ENCODE results near the gene PKD1L1. TPM values are rescaled to one million over a fixed set of nuclear protein-coding genes. Genes with fewer than 3 reads are reported as not detected.

PKD1L1 gene
- total and polyA plus RNA-seq, 2 experiments from 2014 or later: 0.15 to 0.54 TPM

DNA sequence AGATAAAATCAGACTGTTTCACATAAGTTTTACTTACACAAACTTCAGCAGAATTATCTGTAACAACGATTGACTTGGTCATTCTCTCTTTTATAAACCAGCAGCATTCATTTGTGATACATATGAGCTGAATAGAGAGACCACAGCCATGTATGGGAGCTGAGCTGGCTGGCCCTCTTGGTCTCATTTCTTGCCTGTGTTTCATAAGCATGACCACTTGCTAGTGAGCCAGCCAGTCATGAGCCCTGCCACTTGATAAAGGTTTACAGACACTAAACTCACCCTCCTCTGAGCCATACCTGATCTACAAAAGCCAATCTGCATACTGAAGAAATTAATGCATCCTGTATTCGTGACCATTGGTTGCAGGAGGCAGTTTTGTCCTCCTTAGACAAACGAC lies 82.1 kb downstream of the PKD1L1 start:
- no peaks in the 10 kb centered on the region for H3K4me1 ChIP-seq (ENCODE audit: low read depth)
- no peak overlapping the region for H3K4me3 ChIP-seq
- H3K36me3 ChIP-seq: no peaks in the 10 kb centered on the region
- no peak for DNase-seq (ENCODE audit: low read depth in 1 of 2, low spot score in 1 of 2)
- TF ChIP-seq, protein P1, sequence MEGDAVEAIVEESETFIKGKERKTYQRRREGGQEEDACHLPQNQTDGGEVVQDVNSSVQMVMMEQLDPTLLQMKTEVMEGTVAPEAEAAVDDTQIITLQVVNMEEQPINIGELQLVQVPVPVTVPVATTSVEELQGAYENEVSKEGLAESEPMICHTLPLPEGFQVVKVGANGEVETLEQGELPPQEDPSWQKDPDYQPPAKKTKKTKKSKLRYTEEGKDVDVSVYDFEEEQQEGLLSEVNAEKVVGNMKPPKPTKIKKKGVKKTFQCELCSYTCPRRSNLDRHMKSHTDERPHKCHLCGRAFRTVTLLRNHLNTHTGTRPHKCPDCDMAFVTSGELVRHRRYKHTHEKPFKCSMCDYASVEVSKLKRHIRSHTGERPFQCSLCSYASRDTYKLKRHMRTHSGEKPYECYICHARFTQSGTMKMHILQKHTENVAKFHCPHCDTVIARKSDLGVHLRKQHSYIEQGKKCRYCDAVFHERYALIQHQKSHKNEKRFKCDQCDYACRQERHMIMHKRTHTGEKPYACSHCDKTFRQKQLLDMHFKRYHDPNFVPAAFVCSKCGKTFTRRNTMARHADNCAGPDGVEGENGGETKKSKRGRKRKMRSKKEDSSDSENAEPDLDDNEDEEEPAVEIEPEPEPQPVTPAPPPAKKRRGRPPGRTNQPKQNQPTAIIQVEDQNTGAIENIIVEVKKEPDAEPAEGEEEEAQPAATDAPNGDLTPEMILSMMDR (IDR thresholded peaks at IDR 0.05; ENCODE audit: low read depth, low read length): no peak
- no peaks in the 10 kb centered on the region for H3K9me3 ChIP-seq (ENCODE audit: low read depth)
- no peaks in the 10 kb centered on the region for H3K27me3 ChIP-seq
- no peak overlapping the region for H3K27ac ChIP-seq

DNA sequence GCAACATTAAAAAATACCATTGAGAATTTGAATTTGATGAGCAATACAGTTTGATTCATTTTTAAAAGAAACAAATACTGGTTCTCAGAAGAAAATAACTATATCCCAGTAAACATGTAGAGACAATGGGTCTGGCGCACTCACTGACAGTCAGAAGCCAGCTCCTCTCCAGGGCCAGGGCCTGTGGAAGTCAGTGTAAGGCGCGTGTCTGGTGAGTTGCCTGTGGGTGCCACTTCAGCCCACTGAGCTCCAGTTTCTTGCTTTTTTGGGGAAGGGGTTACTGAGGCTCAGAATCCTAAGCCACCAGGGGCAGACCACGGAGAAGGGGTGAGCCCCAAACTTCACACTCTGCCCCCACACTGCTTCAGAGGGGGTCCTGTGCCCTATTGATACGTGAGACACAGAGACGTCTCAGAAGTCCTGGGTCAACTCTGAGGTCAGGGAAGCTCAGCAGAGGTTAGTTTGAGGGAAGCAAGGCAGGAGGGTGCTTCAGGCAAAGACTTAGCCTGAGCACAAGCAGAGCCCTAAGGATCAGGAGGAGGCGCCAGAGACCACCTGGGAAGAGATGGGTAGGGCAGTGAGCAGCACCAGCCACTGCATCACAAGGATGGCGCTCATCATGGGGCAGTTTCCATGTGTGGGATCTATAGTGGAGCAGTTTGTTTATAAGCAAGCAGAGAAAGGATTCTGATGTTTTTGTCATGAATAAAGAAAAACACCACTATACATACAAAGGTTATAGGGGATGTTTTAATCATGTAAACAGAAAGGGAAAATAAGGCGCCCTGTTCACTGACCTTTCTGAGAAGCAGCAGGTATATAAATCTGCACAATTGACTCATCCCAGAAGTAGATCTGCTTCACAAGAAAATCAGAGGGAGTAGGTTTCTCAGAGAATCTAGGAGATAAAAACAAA lies 95.7 kb downstream of the PKD1L1 start:
- H3K27me3 ChIP-seq: no peaks in the 10 kb centered on the region
- H3K4me3 ChIP-seq: no peak overlapping the region
- no peaks in the 10 kb centered on the region for H3K9me3 ChIP-seq (ENCODE audit: low read depth)
- peak in 1 of 2 donors; percentile 18 for DNase-seq (ENCODE audit: low read depth in 1 of 2, low spot score in 1 of 2)
- no peaks in the 10 kb centered on the region for H3K36me3 ChIP-seq
- TF ChIP-seq, protein P1 (IDR thresholded peaks at IDR 0.05; ENCODE audit: low read depth, low read length): peak; percentile 28
- no peak overlapping the region for H3K27ac ChIP-seq
- H3K4me1 ChIP-seq (ENCODE audit: low read depth): no peaks in the 10 kb centered on the region

DNA sequence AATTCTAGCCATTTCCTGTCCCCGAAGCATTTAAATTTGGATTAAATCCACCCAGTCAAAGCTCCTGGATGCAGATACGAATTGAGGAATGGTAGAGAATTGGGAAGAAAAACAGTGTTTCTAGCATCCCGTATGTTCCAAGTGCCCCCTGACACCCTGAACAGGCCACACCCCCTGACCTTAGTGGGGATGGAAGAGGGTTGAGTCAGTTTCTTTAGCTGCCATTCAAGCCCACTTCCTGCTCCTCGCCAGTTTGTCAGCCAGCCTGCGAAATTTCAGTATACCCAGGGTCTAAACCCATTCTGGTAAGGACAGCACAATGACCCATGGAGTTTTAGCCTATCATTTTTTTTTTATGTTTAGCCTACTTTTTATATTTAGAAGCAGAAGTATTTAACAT lies 101.1 kb downstream of the PKD1L1 start:
- H3K36me3 ChIP-seq: no peaks in the 10 kb centered on the region
- no peaks in the 10 kb centered on the region for H3K27me3 ChIP-seq
- TF ChIP-seq, protein P1 (IDR thresholded peaks at IDR 0.05; ENCODE audit: low read depth, low read length): no peak
- no peak overlapping the region for H3K27ac ChIP-seq
- H3K4me1 ChIP-seq (ENCODE audit: low read depth): no peaks in the 10 kb centered on the region
- H3K4me3 ChIP-seq: no peak overlapping the region
- no peaks in the 10 kb centered on the region for H3K9me3 ChIP-seq (ENCODE audit: low read depth)
- no peak for DNase-seq (ENCODE audit: low read depth in 1 of 2, low spot score in 1 of 2)

DNA sequence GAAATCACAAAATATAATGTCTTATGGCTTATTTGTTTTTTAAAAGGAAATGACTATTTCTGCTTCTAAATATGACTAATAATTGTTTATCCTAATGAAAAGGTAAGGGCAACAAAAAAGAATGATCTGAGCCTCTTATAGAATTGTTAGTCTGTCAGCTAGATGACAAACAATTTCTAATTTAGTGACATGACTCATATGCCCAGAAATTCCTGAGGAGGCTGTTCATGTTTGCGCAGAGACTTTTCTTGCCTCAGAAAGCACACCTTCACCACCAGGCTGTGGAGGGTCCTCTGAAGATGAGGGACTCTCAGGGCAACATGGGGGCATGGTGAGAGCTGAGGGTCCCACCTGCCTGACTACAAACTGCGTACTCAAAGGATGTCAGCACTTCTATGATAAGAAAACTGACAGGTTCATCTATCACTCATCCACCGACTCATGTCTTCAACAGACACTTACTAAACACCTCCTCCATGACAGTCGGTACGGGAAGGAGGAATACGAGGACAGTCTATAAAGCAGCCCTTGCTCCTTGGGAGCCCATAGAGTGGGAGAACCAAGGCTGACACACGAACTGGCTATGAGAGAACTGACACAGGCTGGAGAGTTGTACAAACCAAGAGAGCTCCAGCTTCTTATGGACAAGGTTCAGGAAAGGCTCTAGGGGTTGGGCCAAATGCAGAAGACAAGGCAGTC lies 102.0 kb downstream of the PKD1L1 start:
- H3K27ac ChIP-seq: no peak overlapping the region
- DNase-seq (ENCODE audit: low read depth in 1 of 2, low spot score in 1 of 2): peak in 1 of 2 donors; percentile 21
- no peaks in the 10 kb centered on the region for H3K4me1 ChIP-seq (ENCODE audit: low read depth)
- no peaks in the 10 kb centered on the region for H3K9me3 ChIP-seq (ENCODE audit: low read depth)
- TF ChIP-seq, protein P1 (IDR thresholded peaks at IDR 0.05; ENCODE audit: low read depth, low read length): no peak
- no peak overlapping the region for H3K4me3 ChIP-seq
- no peaks in the 10 kb centered on the region for H3K36me3 ChIP-seq
- no peaks in the 10 kb centered on the region for H3K27me3 ChIP-seq

DNA sequence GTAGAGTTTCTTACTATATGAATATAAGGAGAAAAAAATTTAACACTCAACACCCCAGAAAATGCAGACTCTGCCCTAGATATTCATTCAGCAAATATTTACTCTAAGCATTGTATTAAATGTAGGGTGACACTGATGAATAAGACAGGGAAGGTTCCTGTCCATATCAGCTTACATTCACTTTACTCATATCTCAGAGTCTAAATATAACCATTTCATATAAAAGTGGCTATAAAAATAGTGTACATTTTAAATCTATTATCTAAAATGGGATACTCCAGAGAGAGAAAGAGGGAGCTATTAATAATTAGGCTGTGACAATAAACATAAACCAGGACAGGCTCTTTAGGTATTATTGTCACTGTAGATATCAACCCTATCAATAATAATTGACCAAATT lies 104.0 kb downstream of the PKD1L1 start:
- no peaks in the 10 kb centered on the region for H3K36me3 ChIP-seq
- DNase-seq (ENCODE audit: low read depth in 1 of 2, low spot score in 1 of 2): no peak
- H3K4me3 ChIP-seq: no peak overlapping the region
- TF ChIP-seq, protein P1 (IDR thresholded peaks at IDR 0.05; ENCODE audit: low read depth, low read length): no peak
- H3K9me3 ChIP-seq (ENCODE audit: low read depth): no peaks in the 10 kb centered on the region
- H3K4me1 ChIP-seq (ENCODE audit: low read depth): no peaks in the 10 kb centered on the region
- no peaks in the 10 kb centered on the region for H3K27me3 ChIP-seq
- H3K27ac ChIP-seq: no peak overlapping the region
